HG02623 (cell line): ENCODE measurements around the gene ABCF1.

Source experiments
- ATAC-seq: cut with Tn5 transposase; IDR thresholded peaks from one replicate; pipeline ENCODE4 v1.9.1; 2021; ENCODE audit warnings: moderate library complexity; ENCODE audit not compliant: unreplicated experiment

ABCF1 gene

GRCh38 chr6:30618270-30618797, 47.1 kb downstream of the ABCF1 start:
- no peak for ATAC-seq

GRCh38 chr6:30619561-30619960, 48.3 kb downstream of the ABCF1 start:
- no peak for ATAC-seq

- ATAC-seq = no peak
Measured at GRCh38 chr6:30625511-30625910, 54.3 kb downstream of the ABCF1 start.

GRCh38 chr6:30626484-30627366, 55.5 kb downstream of the ABCF1 start, which contains the start of gene ATAT1:
Gene ATAT1, plus strand, starts transcription at chr6:30626874.
- ATAC-seq = peak; percentile 60

GRCh38 chr6:30635834-30636233, 64.6 kb downstream of the ABCF1 start:
- no peak for ATAC-seq

GRCh38 chr6:30640481-30640880, 69.2 kb downstream of the ABCF1 start:
- no peak for ATAC-seq

GRCh38 chr6:30641048-30641447, 69.8 kb downstream of the ABCF1 start:
- no peak for ATAC-seq
